Middle frontal gyrus (tissue), 1 donor: Measurements from ENCODE around the gene SOX8.

Experiments
- DNase-seq: peaks from one replicate; pipeline ENCODE4 v3.0.0-alpha.2; 2015; ENCODE audit warnings: low spot score; ENCODE audit errors: extremely low spot score

Gene SOX8

DNA sequence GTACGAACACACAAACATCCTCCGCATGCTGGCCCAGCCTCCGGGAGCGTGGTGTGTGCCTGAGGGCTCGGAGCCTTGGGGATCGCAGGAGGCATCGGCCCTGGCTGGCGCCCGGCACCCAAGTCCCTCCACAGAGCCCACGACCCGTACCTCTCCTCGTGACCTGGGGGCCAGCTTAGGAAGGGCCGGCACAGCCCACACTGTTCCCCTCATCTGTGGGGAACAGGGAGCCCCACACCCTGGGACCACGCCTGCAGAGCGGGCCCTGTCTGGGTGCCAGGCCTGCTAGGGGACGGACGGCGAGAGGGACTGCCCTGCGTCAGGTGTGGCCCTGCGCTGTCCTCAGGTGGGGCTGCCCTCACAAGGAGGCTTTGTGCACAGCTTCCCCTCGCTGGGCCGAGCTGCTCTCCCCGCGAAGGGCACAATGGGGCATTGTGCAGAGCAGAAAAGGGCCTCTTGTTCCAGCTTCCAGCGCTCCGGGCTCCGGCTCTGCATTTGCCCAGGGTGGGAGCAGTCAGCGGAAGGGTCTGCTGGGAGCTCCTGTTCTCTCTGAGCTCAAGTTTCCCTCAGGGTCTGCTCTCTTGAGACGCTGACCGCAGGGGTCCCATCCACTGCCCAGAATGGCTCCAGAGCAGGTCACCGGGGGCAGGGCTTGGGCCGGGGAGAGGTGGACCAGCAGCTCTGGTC is 9.1 kb upstream of the SOX8 start:
- DNase-seq = peak; percentile 80

DNA sequence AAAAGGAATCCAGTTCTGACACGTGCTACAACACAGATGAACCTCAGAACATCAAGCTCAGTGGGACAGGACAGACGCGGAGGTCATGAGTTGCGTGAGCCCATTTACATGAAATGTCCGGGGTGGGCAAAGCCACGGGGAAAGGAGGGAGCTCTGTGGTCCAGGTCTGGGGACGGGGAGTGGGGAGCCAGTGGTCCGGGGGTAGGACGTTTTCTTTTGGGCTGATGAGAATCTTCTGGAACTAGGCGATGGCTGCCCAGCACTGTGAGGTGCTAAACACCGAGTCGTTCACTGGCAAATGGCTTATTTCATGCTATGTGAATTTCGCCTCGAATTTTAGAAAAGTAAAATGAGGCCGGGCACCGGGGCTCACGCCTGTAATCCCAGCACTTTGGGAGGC is 8.2 kb upstream of the SOX8 start:
- DNase-seq = no peak

DNA sequence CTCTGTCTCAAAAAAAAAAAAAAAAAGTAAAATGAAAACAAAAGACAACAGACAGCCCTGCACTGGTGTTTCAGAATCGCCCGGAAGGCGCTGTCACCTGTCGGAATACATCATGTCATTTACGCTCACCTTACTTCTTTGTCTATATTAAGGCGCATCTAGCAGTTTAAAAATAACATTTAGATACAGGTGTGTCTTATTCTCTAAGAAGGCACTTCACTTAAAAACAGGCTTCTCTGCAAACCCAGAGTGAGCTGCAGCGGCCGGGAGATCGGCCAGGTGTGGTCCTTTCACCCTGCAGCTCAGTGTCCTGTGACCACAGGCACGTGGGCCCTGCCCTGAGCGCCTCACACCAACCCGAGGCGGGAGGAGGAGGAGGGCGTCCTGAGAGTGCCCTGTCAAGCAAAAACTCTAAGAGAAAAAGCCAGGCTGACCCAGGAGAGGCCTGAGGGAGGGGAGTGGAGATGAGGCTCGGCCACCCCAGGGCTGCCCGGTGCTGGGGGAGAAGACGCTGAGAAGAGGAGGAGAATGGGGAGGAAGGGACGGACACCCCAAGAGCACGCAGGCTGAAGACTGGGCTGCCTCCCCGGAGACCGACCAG is 7.5 kb upstream of the SOX8 start:
- DNase-seq = no peak

DNA sequence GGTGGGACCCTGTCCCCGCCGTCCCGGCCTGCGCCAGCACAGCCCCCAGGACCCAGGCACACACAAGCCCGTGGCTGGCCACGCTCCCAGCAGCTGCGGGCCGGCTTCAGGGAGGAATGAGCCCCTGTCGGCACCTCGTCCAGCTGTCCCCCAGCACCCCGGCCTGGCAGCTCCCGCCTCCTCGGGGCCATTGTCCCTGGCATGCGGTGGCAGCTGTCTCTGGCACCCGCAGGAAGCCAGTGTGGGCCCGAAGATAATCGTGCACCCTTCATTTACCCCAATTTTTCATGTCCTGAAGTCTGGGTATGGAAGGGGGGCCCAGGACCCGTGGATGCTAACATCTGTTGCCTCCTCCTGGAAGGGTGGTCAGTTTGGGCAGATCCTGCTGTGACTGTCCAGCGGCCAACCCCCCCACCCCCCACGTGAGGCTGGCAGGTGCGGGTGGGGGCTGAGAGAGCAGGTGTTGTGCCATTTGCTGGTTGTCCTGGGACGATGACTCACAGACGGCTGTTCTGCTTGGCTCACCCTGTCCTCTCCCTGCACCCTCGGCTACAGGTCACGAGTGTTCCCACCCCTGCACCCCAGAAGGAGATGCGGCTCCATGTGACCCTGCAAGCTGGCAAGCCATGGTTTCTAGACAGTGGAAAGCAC is 6.8 kb upstream of the SOX8 start:
- DNase-seq = no peak

DNA sequence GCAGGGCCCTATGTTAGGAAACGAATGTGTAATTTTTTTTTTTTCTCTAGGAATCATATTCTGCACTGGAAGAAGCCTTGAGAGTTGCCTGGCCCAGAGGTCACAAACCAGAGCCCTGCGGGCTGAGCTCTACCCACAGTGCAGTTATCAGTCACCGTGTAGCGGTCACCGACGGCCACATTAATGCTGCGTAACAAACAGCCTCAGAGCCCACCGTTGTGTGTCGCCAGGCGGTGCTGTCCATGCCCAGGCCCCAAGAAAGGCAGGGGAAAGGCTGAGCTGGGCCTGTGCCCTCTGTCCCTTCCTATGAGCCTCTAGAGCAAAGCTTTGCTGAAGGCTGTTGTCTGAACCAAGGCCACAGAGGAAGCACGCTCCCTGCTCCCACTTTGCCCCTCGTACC is 6.3 kb upstream of the SOX8 start:
- no peak for DNase-seq

DNA sequence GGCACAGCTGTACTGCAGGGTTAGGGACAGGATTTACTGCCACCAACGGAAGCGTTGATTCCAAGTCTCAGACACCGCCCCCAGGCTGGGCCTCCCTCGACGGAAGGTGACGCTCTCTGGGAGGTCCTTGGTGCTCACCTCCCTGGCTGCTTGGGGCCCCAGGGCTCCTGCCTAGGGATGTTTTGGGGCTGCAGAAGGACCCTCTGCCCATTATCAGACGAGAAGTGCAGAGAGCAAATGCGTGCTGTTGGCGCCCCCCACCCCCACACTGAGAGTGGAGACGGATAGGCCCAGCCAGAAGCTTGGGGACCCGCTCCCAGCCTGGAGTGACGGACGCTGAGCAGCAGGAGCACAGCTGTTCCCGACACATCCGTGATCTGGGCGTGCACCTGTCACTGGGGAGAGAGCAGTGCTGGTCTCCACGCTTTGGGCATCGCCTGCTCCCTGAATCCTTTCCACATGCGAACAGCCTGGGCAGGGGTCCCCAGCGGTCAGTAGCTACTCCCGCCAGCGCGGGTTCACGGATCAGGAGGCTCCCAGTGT is 5.1 kb upstream of the SOX8 start:
- no peak for DNase-seq

DNA sequence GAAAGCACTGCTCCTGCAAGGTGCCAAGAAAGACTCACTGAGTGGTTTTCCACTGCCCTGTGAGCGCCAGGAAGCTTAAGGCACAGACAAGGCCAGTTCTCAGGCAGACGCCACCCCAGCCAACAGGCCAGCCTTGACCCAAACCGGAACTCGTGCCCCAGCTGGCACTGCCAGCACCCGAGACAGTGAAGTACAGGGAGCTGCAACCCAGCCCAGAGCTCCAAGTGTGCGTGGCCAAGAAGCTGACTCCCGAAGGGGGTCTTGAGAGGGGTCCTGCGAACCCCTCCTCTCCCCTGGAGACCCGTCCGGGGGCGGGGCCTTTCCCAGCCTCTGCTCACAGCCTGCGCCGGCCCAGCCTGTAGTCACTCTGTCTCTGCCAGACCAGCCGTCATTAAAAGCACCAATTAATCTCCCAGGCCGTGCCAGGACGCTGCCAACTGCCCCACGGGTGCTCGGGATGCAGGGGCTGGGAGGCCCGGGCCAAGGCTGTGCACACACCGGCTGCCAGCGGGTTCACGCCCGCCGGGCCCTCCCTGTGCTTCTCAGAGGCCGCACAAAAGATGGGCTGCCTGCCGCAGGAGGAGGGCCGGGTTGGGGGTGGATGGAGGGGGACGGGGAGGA is 4.4 kb upstream of the SOX8 start:
- no peak for DNase-seq

DNA sequence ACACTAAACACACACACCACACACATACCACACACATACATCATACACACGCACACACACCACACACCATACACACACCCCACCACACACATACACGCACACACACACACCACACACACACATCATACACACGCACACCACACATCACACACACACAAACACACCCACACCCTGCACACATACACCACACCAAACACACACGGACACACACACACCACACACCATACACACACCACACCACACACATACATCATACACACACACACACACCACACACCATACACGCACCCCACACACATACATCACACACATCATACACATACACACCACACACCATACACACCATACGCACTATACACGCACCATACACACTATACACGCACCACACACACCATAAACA is 3.7 kb upstream of the SOX8 start:
- DNase-seq = no peak

DNA sequence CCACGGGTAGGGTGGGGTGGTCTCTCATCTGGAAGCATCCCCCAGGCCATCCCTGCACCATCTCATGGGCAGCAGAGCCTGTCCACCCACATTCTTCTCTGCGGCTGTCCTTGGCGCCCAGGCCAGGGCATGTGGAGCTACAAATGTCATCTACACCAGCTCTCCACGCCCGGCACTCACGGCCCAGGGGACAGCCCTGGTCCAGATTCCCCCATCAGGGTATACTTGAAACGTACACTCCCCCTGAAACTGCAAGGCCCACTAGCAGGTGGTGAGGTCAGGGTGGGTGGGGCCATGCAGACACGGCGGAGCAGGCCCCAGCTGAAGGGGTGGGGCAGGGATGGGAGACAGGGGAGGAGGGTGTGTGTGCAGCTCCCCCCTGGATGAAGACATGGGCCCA is 3.2 kb upstream of the SOX8 start:
- no peak for DNase-seq

DNA sequence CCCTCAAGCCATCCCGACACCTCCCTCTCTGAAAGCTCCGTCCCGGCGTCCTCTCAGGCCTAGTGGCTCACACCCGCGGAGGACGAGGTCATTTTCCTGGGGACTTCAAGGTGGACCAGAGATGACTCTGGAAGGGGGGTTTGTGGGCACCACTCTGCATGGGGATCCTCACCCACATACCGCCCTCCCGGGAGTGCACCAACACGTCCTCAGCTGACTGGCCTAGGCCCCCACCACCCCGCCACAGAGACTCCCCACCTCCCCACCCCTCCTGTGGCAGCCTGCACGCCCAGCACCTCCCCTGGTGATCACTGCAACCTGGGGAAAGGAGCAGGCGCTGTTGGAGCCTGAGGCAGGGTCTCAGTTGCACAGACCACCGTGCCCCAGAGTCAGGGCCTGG is 2.4 kb upstream of the SOX8 start:
- DNase-seq = no peak

DNA sequence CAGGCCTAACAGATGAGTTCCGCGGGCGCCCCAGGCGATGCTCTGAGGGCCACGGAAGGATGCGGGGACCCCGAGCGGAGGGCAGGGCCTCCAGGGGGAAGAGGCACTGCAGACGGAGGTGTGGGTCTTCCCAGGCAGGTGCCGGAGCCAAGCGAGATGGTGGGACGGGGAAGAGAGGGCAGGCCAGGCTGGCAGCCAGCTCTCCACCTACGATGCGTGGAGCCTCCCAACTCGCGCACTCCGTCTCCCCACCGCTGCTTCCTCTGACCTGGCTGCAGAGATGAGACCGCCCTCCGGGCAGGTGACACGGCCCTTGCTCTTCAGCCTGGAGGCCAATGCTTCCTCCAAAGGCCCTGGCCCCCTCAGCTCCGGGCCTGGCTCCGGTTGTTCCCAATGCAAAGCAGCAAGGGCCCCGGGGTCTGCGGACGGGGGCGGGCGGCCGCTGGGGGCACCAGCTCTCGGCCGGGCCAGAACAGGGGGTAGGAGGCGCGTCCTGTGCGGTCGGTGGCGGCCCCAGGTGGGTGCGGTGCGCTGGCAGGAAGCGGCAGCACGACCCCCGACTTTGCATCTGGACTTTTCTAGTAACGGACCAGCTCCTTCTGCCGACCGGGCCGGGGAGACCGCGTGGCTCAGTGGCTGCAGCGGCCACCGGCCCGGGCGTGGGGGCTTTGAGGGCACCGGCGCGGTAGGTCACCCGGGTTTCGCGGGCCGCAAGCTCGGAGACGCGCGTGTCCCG is 1.5 kb upstream of the SOX8 start:
- no peak for DNase-seq

DNA sequence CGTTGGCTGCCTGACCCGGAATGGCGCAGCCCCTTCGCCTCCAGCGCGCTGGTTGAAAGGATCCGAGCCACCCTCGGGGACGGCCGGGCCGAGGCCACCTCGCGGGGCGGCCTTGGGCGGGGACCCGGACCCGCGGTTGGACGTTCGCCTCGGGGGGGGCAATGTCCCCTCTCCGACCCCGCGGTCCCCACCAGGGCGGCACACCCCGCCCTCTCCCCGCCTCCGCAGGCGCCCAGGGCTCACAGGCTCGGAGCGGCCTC is 1.0 kb upstream of the SOX8 start:
- no peak for DNase-seq

DNA sequence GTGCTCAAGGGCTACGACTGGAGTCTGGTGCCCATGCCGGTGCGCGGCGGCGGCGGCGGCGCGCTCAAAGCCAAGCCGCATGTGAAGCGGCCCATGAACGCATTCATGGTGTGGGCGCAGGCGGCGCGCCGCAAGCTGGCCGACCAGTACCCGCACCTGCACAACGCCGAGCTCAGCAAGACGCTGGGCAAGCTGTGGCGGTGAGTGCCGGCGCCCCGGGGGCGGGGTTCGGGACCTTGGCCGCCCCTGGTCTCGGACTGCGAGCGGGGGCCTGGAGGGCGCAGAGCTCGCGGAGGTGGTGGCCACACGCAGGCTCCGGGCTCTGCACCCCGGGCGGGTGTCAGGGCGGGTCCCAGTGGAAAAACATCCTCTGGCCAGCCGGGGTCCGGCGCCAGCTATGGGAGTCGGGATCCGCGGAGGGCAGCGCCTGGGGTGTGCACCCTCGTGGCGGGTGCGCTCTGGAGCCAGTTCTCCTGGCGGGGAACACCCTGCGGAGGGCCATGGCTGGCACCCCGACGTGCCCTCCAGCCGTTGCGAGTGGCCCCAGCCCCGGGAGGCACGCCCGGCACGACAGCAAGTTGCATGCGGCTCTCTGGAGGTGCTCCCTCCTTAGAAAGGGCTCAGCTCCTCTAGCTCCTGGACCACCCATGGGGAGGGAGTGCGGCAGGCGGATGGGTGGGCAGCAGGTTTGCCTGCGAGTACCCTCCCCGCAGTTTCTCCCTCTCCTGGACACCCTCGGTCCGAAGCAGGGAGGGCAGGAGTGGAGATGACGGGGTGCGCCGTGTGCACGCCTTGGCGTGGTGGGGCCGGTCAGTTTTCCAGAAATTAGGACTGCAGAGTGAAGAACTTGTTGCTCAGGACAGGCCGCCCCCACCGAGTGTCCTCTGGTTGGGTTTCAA is 824 bp downstream of the SOX8 start:
- DNase-seq = no peak

DNA sequence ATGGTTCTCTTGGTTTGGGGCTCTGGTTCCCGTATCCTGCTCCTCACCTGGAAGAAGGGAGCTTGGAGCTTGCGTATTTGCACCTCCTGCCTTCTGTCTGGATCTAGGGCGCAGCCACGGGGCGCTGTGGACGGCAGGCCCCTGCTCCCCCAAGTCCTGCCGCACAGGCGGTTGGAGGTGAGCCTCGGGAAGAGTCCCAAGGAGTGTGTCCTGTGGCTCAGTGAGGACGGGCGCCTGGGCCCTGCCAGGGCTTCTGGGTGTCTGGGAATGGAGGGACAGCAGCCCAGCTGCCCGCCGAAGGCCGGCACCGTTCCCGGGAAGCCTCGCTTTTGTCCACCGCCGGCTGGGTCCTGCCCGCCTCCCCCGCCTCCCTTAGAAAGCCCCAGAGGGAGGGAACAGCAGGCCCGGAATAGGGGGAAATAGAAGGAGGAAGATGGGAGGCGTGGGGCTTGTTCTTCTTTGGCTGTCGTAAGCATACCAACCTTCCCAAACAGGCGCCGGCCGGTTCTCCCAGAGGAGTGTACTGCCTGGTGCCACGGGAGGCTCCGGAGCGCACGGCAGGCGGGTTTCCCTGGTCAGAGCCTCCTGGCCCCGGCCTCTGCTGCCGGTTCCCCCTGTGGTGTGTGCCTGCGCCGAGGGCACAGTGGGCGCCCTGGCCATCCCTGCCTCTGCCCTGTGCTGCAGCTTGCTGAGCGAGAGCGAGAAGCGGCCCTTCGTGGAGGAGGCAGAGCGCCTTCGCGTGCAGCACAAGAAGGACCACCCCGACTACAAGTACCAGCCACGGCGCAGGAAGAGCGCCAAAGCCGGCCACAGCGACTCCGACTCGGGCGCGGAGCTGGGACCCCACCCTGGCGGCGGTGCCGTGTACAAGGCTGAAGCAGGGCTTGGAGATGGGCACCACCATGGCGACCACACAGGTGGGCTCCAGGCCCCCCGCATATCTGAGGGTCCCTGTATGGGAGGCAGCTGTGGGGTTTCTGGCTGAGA is 1.8 kb downstream of the SOX8 start:
- no peak for DNase-seq

DNA sequence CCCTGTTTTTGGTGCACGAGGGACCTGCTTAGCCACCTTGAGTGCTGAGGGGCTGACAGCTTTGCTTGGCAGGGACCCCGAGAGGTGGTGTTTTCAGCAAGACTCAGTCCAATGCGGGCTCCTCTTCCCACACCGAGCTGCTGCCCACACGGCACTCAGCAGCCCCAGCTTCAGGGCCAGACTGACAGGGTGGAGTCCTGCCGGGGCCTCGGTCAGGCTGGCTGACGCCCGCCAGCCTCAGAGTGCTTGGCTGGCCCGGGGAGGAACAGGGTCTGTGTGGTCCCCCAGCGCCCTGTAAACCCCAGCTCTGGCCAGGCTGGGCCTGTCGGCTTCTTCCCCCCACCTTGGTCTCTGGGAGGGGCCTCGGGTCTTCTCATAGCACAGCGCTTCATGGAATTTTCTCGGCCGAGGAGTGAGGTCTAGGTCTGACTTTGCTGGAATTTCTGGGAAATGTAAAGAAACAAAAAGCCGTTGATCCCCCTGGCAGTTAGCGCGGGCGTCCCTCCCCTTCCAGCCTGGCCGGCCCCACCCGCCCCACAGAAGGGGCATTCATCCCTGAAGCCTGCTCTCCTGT is 2.6 kb downstream of the SOX8 start:
- DNase-seq = no peak

DNA sequence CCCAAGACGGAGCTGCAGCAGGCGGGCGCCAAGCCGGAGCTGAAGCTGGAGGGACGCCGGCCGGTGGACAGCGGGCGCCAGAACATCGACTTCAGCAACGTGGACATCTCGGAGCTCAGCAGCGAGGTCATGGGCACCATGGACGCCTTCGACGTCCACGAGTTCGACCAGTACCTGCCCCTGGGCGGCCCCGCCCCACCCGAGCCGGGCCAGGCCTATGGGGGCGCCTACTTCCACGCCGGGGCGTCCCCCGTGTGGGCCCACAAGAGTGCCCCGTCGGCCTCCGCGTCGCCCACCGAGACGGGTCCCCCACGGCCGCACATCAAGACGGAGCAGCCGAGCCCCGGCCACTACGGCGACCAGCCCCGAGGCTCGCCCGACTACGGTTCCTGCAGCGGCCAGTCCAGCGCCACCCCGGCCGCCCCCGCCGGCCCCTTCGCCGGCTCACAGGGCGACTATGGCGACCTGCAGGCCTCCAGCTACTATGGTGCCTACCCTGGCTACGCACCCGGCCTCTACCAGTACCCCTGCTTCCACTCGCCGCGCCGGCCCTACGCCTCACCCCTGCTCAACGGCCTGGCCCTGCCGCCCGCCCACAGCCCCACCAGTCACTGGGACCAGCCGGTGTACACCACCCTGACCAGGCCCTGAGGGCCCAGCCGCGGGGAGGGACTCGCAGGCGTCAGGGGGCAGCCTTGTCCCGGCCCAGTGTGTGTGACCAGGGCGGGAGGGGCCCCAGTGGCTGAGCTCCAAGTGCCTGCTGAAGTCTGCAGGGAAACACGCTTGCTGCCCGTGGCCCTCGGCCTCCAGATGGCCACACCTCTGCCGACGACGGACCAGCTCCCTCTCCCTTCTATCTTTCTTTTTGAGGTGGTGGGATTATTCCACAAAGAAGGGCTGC is 3.4 kb downstream of the SOX8 start:
- DNase-seq = no peak

DNA sequence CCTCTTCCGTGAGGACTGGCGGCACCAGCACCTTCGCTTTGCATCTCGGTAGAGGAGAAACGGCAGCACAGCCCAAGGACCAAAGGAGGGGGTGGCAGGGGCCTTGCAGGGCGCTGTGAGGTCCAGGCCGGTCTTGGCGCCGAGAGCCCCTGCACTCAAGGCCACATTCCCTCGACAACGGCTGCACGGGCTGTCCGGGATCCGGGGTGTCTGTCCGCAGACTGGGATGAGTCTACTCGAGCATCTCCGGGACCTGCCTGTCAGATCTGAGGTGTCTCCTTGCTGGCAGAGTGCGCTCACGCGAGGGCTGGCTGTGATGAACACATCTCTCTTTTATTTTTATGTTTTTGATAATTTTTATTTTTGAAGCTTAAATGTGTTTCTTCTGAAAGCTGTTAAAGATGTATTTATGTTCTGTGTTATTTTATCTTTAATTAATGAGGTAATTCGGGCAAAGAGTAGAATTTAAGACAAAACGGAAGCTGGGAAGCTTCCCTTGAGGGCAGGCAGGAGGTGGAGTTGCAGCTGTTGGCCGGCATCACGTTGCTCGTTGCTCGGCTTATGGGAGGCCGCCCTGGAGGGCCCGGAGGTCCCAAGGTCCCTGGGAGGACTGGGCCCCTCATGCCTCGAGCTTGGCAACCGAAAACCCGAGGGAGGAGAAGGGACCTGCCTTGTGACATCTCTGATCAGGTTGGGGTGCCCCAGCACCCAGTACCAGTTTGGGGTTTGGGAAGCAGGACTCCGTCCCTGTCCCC is 4.3 kb downstream of the SOX8 start:
- DNase-seq = no peak

DNA sequence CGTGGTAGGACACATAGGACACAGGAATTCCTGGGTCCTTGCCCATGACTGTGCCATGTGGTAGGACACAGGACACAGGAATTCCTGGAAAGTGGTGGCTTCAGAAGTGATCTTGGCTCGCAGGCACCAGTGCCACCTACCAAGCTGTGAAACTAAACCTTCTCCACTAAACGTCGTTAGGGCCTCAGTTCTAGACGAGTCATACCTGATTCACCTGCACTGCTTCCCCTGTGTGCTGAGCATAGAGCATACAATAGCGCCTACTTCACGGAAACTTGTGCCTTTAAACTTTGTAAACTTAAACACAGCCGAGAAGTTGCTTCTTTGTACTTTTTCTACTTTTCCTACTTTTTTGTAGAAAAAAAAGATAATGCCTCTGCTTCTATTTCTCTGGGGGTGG is 4.8 kb downstream of the SOX8 start:
- DNase-seq = no peak
